GM18873 (cell line): Measurements from ENCODE around the gene DLGAP4.
"Not testable (repeated sequence)": the region's sequence is repeated elsewhere in the genome, so short reads cannot be mapped to it uniquely, and the experiment has no call there.

Experiments used
- ATAC-seq: cut with Tn5 transposase; IDR thresholded peaks from one replicate; pipeline ENCODE4 v1.9.1; 2021; ENCODE audit warnings: mild to moderate bottlenecking, moderate library complexity, moderate number of reproducible peaks; ENCODE audit not compliant: unreplicated experiment, low FRiP score

Gene DLGAP4

GRCh38 chr20:36465109-36466080, 159.3 kb downstream of the DLGAP4 start:
- no peak for ATAC-seq

DNA sequence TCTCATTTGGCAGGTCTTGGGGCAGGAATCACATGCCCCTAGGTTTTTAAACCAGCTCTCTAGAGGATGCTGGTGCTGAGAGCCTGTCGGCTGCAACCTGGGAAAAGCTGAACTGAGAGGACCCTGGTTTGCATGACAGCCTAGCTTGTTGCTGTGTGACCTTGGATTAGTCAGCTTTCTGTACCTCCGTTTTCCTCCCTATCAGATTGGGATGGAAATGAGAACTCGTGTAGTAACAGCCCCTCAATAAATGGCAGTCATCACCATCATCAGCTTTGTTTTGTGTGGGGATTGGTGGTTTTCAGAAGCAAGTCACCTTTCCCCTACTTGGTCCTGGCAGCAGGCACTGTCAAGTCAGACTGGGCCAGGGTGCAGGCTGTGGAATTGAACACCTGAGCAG, 159.9 kb downstream of the DLGAP4 start:
- ATAC-seq, result no peak

- no peak for ATAC-seq
Observed at GRCh38 chr20:36467076-36467999, 161.2 kb downstream of the DLGAP4 start.

GRCh38 chr20:36468149-36469000, 162.2 kb downstream of the DLGAP4 start:
- ATAC-seq, result no peak

GRCh38 chr20:36469973-36470372, 163.8 kb downstream of the DLGAP4 start:
- no peak for ATAC-seq

GRCh38 chr20:36471885-36472636, 165.9 kb downstream of the DLGAP4 start:
- no peak for ATAC-seq

DNA sequence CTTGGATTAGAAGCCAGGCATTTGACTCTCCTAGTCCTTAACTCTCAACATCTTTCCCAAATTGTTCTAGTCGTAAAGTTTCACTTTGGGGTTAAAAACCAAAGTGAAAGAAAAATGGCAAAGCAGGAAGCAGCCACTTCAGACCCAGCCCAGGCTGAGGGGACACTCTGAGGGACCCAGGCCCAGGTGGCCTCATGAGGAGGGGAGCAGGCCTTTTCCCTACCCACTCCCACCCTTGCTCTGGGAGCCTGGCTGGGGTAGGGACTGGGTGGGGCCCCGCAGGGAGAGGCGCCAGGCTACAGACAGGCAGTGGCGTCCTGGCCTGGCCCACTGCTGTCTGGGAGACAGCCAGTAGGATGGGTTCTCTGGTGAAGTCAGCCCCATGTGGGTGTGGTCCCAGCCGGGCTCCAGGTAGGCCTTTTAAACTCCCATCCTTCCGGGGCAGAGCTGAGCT, 166.5 kb downstream of the DLGAP4 start:
- no peak for ATAC-seq

DNA sequence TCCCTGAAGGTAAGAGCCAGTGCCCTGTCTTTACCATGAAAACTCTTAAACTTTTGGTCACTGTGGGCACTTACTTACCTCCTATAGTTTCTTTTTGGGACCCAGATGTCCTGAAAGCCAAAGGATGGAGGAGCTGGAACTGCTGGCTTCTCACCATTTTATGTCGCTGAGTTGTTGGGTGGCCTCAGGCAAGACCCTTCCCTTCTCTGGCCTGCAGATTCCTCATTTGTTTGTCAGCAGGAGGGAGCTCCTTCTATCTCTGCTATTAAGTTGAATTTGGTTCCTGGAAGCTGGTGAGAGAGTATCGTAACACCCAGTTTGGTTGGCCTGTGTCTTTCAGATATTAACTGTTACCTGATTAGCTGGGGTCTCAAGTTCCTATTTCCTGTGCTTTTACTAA, 167.0 kb downstream of the DLGAP4 start:
- no peak for ATAC-seq

GRCh38 chr20:36474563-36474962, 168.4 kb downstream of the DLGAP4 start:
- no peak for ATAC-seq

GRCh38 chr20:36475054-36475453, 168.9 kb downstream of the DLGAP4 start:
- not testable (repeated sequence) for ATAC-seq

GRCh38 chr20:36477475-36477874, 171.3 kb downstream of the DLGAP4 start:
- ATAC-seq, result no peak

GRCh38 chr20:36478137-36478905, 172.2 kb downstream of the DLGAP4 start:
- no peak for ATAC-seq

DNA sequence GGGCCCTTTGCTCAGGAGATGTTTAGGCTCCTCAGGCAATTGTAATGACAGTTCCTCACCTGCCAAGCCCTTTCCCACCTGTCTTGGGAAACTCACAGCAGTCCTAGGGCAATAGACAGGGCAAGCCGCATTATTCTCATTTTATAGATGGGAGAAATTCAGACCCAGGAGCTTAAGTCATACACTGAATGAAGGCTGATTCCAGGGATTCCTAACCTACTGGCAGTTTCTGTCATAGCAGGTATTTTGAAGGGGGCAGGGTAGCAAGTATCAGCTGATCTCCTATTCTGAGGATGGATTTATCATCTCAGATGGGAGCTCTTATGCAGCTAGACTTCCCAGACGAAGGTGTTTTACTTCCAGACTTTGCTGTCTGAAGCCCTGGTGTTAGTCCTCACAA, 173.8 kb downstream of the DLGAP4 start:
- ATAC-seq, result no peak

- ATAC-seq, result no peak
Observed at GRCh38 chr20:36480456-36481048, 174.4 kb downstream of the DLGAP4 start.

GRCh38 chr20:36481380-36482043, 175.4 kb downstream of the DLGAP4 start:
- ATAC-seq, result no peak

- no peak for ATAC-seq
Observed at GRCh38 chr20:36482044-36482473, 175.9 kb downstream of the DLGAP4 start.

- no peak for ATAC-seq
Observed at GRCh38 chr20:36483209-36483918, 177.2 kb downstream of the DLGAP4 start.
